ENCODE results near the gene TMEM38A.
"Not testable (repeated sequence)": the region's sequence is repeated elsewhere in the genome, so short reads cannot be mapped to it uniquely, and the experiment has no call there.

Gene TMEM38A

GRCh38 chr19:16715611-16716010 is 54.7 kb downstream of the TMEM38A start:
- TF ChIP-seq CTCF (IDR thresholded peaks at IDR 0.05; ENCODE audit: low read depth, low read length, missing control alignments): no peak
- DNase-seq (ENCODE audit: extremely low read depth, low read depth): no peak
- no peak overlapping the region for H3K4me3 ChIP-seq (replicated peaks; ENCODE audit: low read depth, low read length)

- DNase-seq (ENCODE audit: extremely low read depth, low read depth): no peak
- TF ChIP-seq CTCF (IDR thresholded peaks at IDR 0.05; ENCODE audit: low read depth, low read length, missing control alignments): no peak
- H3K4me3 ChIP-seq (replicated peaks; ENCODE audit: low read depth, low read length): no peak overlapping the region
These were observed 60.1 kb downstream of the TMEM38A start for GRCh38 chr19:16721051-16721450.

GRCh38 chr19:16722591-16722990 is 61.7 kb downstream of the TMEM38A start:
- H3K4me3 ChIP-seq (replicated peaks; ENCODE audit: low read depth, low read length): no peak overlapping the region
- TF ChIP-seq CTCF (IDR thresholded peaks at IDR 0.05; ENCODE audit: low read depth, low read length, missing control alignments): no peak

GRCh38 chr19:16726916-16727315 is 66.0 kb downstream of the TMEM38A start:
- no peak for TF ChIP-seq CTCF (IDR thresholded peaks at IDR 0.05; ENCODE audit: low read depth, low read length, missing control alignments)
- H3K4me3 ChIP-seq (replicated peaks; ENCODE audit: low read depth, low read length): no peak overlapping the region
- no peak for DNase-seq (ENCODE audit: extremely low read depth, low read depth)

More at GRCh38 chr19:16722591-16722990, 61.7 kb downstream of the TMEM38A start:
- DNase-seq (ENCODE audit: extremely low read depth, low read depth): no peak

- not testable (repeated sequence) for DNase-seq (ENCODE audit: extremely low read depth, low read depth); H3K4me3 ChIP-seq (replicated peaks; ENCODE audit: low read depth, low read length)
These were observed 74.8 kb downstream of the TMEM38A start for GRCh38 chr19:16735650-16736266.

GRCh38 chr19:16736709-16737108 is 75.8 kb downstream of the TMEM38A start:
- no peak for TF ChIP-seq CTCF (IDR thresholded peaks at IDR 0.05; ENCODE audit: low read depth, low read length, missing control alignments)
- DNase-seq (ENCODE audit: extremely low read depth, low read depth): no peak
- H3K4me3 ChIP-seq (replicated peaks; ENCODE audit: low read depth, low read length): no peak overlapping the region

- peak; percentile 3 for DNase-seq (ENCODE audit: extremely low read depth, low read depth)
- no peak for TF ChIP-seq CTCF (IDR thresholded peaks at IDR 0.05; ENCODE audit: low read depth, low read length, missing control alignments)
- no peak overlapping the region for H3K4me3 ChIP-seq (replicated peaks; ENCODE audit: low read depth, low read length)
These were observed 77.0 kb downstream of the TMEM38A start for GRCh38 chr19:16737911-16738310.

Measured in HFF-Myc (cell line).